H1 (cell line): ENCODE measurements around the gene PLCL2.

ENCODE experiments used
- ASH2L ChIP-seq: fragments of 200-600, 300-600 bp; sonication (generic); IDR thresholded peaks from one replicate; pipeline ENCODE4 v1.7.1; 2017; ENCODE audit warnings: low read length
- CHD2 ChIP-seq: IDR thresholded peaks from 2 replicates; pipeline ENCODE4 v1.6.1; 2012; ENCODE audit warnings: low read length, improper control_type of control experiment
- CREB1 ChIP-seq: IDR thresholded peaks from 2 replicates; pipeline ENCODE4 v1.6.1; 2012; ENCODE audit warnings: inconsistent platforms
- EGR1 ChIP-seq: IDR thresholded peaks from 2 replicates; pipeline ENCODE4 v1.6.1; 2011; ENCODE audit warnings: low read depth, low read length, borderline replicate concordance
- EZH2 ChIP-seq: fragments of 200-600 bp; sonication (generic); IDR thresholded peaks from 2 replicates; pipeline ENCODE4 v1.7.1; 2012; ENCODE audit warnings: low read depth, mild to moderate bottlenecking, moderate library complexity, low read length, inconsistent platforms; ENCODE audit not compliant: severe bottlenecking
- GTF2F1 ChIP-seq: IDR thresholded peaks from 2 replicates; pipeline ENCODE4 v1.6.1; 2012; ENCODE audit warnings: low read depth, low read length, improper control_type of control experiment, borderline replicate concordance
- KDM1A ChIP-seq: fragments of 200-600, 300-600 bp; sonication (generic); IDR thresholded peaks from 2 replicates; pipeline ENCODE4 v1.7.1; 2016; ENCODE audit warnings: mild to moderate bottlenecking, low read length, borderline replicate concordance
- NRF1 ChIP-seq: IDR thresholded peaks from 2 replicates; pipeline ENCODE4 v1.6.1; 2011; ENCODE audit warnings: mild to moderate bottlenecking, low read depth, low read length, improper control_type of control experiment
- PHF8 ChIP-seq: fragments of 200-600 bp; sonication (generic); conservative IDR thresholded peaks from 2 replicates; pipeline ENCODE4 v1.7.1; 2012; ENCODE audit warnings: low read depth, mild to moderate bottlenecking, inconsistent platforms, low read length, moderate library complexity
- POLR2A ChIP-seq, 2 experiments: IDR thresholded peaks; 1 replicate in 1 of 2; 2 replicates in 1 of 2; pipeline ENCODE4 v1.6.1; 2011; ENCODE audit warnings: low read depth in 2 of 2, low read length in 2 of 2, mild to moderate bottlenecking in 2 of 2; ENCODE audit errors: control extremely low read depth in 1 of 2
- POLR2AphosphoS5 ChIP-seq: IDR thresholded peaks from 2 replicates; pipeline ENCODE4 v1.6.1; 2011; ENCODE audit warnings: low read depth, low read length
- TF ChIP-seq, protein P1 (sequence below), 3 experiments: IDR thresholded peaks; 1 replicate in 2 of 3; 2 replicates in 1 of 3; pipeline versions ENCODE4 v1.5.1 to v1.6.1; 2011; ENCODE audit warnings: low read length in 3 of 3, mild to moderate bottlenecking in 3 of 3, inconsistent platforms in 2 of 3, low read depth in 1 of 3, moderate library complexity in 1 of 3; ENCODE audit not compliant: insufficient read depth in 1 of 3; ENCODE audit errors: control extremely low read depth in 1 of 3

- no peak for TF ChIP-seq GTF2F1
- no peak for TF ChIP-seq EZH2
- TF ChIP-seq, protein P1, sequence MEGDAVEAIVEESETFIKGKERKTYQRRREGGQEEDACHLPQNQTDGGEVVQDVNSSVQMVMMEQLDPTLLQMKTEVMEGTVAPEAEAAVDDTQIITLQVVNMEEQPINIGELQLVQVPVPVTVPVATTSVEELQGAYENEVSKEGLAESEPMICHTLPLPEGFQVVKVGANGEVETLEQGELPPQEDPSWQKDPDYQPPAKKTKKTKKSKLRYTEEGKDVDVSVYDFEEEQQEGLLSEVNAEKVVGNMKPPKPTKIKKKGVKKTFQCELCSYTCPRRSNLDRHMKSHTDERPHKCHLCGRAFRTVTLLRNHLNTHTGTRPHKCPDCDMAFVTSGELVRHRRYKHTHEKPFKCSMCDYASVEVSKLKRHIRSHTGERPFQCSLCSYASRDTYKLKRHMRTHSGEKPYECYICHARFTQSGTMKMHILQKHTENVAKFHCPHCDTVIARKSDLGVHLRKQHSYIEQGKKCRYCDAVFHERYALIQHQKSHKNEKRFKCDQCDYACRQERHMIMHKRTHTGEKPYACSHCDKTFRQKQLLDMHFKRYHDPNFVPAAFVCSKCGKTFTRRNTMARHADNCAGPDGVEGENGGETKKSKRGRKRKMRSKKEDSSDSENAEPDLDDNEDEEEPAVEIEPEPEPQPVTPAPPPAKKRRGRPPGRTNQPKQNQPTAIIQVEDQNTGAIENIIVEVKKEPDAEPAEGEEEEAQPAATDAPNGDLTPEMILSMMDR (IDR thresholded peaks at IDR 0.05; ENCODE audit: control extremely low read depth in 1 of 3, insufficient read depth in 1 of 3, low read depth in 1 of 3, low read length in 3 of 3) = no peak
- TF ChIP-seq PHF8 = no peak
- TF ChIP-seq POLR2AphosphoS5 = no peak
- TF ChIP-seq EGR1 = no peak
- TF ChIP-seq POLR2A (IDR thresholded peaks at IDR 0.05; ENCODE audit: control extremely low read depth in 1 of 2, low read depth in 2 of 2, low read length in 2 of 2) = no peak
- TF ChIP-seq NRF1 = no peak
- TF ChIP-seq CREB1 = no peak
- no peak for TF ChIP-seq KDM1A
- TF ChIP-seq ASH2L = no peak
- TF ChIP-seq CHD2 = no peak
Measured at GRCh38 chr3:16912400-16913263, 27.9 kb downstream of the PLCL2 start.
